ENCODE measurements around the gene ATP8B4.
"Not testable (repeated sequence)": the region's sequence is repeated elsewhere in the genome, so short reads cannot be mapped to it uniquely, and the experiment has no call there.

Gene ATP8B4

DNA sequence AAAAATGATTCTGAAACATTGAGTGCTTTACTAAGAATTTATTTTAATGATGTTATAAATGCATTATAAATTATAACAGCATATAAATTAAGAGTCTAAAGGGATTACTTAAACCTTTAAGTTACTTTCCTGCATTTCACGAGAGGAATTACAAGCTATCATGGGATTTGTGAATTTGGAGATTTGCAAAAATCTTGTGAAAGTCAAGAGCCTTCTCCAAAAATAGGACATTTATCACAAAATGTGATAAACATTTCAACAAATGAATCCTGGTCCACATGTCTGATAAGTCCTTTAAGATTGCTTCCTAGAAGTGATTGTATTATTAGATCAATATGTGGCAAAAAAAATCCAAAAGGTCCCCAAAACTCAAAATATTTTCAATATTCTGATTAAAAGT lies 154.5 kb downstream of the ATP8B4 start:
- H3K4me3 ChIP-seq (ENCODE audit: low read depth, low read length), result no peak overlapping the region

GRCh38 chr15:49964061-49964460 lies 155.0 kb downstream of the ATP8B4 start:
- no peak overlapping the region for H3K4me3 ChIP-seq (ENCODE audit: low read depth, low read length)

- not testable (repeated sequence) for H3K4me3 ChIP-seq (ENCODE audit: low read depth, low read length)
Observed at GRCh38 chr15:49963033-49963772, 155.8 kb downstream of the ATP8B4 start.

- H3K4me3 ChIP-seq (ENCODE audit: low read depth, low read length), result no peak overlapping the region
Observed at GRCh38 chr15:49962044-49962602, 156.9 kb downstream of the ATP8B4 start.

DNA sequence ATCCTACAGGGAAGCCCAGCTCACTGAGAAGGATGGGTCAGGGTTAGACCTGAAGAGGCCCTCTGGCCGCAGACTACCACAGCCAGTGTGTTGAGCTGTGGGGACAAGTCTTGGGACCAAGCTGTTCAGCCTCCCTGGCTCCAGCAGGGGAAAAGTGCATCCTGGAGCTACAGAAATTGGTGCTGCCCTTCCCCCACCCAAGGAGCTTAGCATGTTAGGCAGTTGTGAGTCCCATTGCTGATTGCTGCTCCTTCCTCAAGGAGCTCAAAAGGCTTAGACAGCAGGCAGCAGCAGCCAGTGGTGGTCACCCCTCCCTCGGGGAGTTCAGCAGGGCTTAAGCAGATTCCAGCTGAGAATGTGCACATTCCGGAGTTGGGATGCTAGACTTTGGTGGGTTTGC lies 165.6 kb downstream of the ATP8B4 start:
- no peak overlapping the region for H3K4me3 ChIP-seq (ENCODE audit: low read depth, low read length)

DNA sequence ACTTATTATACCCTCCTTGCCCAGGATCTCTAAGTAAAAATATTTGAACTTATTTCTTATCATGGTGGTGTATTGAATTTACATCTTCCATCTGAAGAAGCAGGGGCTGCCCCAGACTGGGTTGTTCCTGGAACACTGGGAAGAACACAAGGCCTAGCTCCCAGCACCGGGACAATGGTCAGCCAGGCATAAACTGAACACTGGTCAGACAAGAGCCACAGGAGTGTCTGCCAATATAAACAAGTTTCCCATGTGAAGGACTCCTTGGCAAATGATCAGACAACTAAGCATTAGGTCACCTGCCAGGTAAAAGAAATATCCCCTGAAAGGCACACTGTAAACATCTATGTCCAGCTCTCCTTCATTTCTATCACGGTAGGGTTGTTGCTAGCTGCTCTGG lies 172.4 kb downstream of the ATP8B4 start:
- H3K4me3 ChIP-seq (ENCODE audit: low read depth, low read length), result no peak overlapping the region

GRCh38 chr15:49934487-49934886 lies 184.5 kb downstream of the ATP8B4 start:
- H3K4me3 ChIP-seq (ENCODE audit: low read depth, low read length), result no peak overlapping the region

DNA sequence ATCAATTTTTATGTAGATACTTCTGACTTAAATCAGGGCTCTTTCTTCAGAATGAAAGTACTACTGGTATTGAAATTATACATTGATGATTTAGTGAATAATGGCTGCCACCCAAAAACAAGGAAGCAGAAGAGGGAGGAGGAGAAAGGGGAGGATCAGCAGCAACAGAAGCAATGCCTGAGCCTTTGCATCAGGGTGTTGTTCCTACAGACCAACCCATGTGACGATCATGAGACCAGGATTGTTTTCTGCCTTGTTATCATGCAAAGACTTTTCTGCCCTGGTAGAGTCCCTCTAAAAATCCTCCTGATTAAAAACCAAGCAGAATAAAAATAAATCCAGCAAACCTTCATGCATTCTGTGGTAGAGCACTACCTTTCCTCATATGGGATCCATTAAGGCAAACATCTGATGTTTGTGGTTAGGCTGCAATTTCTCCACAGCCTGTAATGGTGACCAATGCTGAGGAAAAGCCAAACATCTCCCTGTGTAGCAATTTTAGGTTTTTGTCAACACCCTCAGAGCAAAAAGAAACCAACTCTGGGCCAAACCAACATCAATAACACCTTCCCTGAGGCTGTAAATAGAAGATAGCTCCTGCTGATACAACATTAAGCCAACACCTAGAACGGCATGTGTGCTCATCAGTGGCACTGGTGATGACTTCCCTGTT lies 191.7 kb downstream of the ATP8B4 start:
- H3K4me3 ChIP-seq (ENCODE audit: low read depth, low read length), result no peak overlapping the region

- H3K4me3 ChIP-seq (ENCODE audit: low read depth, low read length), result no peak overlapping the region
Observed at GRCh38 chr15:49926740-49927139, 192.3 kb downstream of the ATP8B4 start.

- no peak overlapping the region for H3K4me3 ChIP-seq (ENCODE audit: low read depth, low read length)
Observed at GRCh38 chr15:49923671-49924070, 195.4 kb downstream of the ATP8B4 start.

GRCh38 chr15:49919034-49919433 lies 200.0 kb downstream of the ATP8B4 start:
- H3K4me3 ChIP-seq (ENCODE audit: low read depth, low read length), result no peak overlapping the region

DNA sequence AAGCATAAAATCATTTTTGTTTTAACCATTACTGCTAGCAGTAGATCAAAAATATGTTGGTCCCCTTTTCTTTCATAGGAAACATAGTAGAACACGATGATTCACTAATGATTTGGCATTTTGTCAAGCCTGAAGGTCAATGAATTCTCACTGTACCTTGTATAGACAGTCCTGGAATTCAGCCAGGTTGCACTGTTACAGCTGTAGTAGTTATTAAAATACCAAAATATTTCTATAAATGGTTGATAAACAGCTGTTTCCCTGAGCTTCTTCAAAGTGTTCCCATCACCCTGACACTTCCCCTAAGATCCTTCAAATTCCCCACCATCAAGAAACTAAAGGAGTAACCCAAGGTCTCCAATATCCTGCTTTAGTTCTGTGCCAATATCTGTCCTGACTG lies 200.9 kb downstream of the ATP8B4 start:
- H3K4me3 ChIP-seq (ENCODE audit: low read depth, low read length), result no peak overlapping the region

- H3K4me3 ChIP-seq (ENCODE audit: low read depth, low read length), result no peak overlapping the region
Observed at GRCh38 chr15:49916998-49917397, 202.0 kb downstream of the ATP8B4 start.

- no peak overlapping the region for H3K4me3 ChIP-seq (ENCODE audit: low read depth, low read length)
Observed at GRCh38 chr15:49915822-49916221, 203.2 kb downstream of the ATP8B4 start.

DNA sequence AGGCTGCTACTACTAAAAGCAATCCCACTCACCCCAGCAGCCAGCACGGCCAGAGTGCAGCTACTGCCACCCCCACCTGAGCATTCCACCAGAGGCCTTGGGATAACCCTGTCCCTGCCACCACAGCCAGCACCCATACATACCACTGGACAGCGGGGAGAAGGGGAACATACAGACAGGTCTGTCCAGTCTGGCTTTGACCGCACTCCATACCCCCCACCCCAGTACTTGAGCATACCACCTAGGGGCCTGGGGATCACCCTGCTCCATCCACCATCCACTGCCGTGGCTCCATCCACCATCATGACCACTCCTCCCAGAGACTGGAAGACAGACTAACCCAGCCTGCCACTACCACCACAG lies 210.1 kb downstream of the ATP8B4 start:
- no peak overlapping the region for H3K4me3 ChIP-seq (ENCODE audit: low read depth, low read length)

GRCh38 chr15:49908236-49908932 lies 210.6 kb downstream of the ATP8B4 start:
- no peak overlapping the region for H3K4me3 ChIP-seq (ENCODE audit: low read depth, low read length)

DNA sequence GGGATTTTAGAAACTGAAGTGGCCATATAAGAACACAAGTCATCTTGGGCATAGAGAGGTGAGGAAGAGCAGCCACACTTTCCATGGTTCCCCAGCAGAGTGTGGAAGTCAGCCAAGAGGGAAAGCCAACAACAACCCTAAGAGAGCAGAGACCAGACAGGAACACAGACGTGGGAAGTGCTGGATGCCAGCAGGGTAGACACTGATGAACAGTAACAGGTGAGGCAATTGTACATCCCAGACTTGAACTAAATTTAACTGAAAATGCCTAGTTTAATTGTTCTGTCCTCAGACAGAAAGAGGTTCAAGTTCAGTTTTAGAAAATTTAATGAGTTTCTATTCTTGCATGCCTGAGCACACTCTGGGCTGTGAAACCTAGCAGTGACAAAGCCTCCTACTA lies 212.1 kb downstream of the ATP8B4 start:
- H3K4me3 ChIP-seq (ENCODE audit: low read depth, low read length), result no peak overlapping the region

- no peak overlapping the region for H3K4me3 ChIP-seq (ENCODE audit: low read depth, low read length)
Observed at GRCh38 chr15:49905221-49905620, 213.8 kb downstream of the ATP8B4 start.

GRCh38 chr15:49904296-49904695 lies 214.7 kb downstream of the ATP8B4 start:
- H3K4me3 ChIP-seq (ENCODE audit: low read depth, low read length), result no peak overlapping the region

DNA sequence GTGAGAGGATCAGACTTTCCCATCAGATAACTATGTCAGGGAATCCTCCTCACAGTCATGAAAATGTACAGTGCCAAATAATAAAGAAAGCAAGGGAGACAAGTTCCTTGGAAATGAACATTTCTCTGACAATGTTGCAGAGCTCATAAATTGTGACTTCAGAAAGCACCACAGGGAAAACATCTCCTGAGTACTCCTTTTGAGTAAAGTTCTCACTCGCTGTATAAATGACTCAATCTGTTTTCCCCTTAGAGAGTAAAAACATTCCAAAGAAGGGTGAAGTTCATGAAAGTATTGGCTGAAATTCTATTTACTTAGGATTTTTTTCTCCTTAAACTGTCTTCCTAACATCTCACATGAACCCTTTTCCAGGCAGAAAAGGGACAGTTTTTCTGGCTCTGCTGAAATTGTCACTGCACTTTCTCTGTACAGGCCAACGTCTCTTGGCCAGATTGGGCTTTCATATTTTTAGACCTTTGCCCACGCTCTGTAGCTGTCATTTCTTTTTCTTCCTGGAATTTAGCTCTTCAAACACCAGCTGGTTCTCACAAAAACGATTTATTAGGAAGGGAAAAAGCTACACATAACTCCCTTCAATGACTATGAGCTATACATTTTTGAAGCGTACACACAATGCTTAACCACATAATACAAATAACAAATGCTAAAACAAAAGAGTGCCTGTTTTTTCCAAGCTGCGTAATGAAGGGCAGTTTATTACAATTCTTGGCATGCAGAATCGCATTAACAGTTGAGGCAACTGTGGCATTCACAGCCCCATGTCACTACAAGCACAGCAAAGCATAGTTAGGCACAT lies 216.1 kb downstream of the ATP8B4 start:
- H3K4me3 ChIP-seq (ENCODE audit: low read depth, low read length), result no peak overlapping the region
